Muscle layer of duodenum (tissue), 2 donors: Measurements from ENCODE around the gene EIF3I.

Experiments used
- H3K27ac ChIP-seq: one replicate; pipeline ENCODE4 v1.7.0; 2013; ENCODE audit warnings: mild to moderate bottlenecking, low read length
- H3K27me3 ChIP-seq: one replicate; pipeline ENCODE4 v1.7.0; 2013; ENCODE audit warnings: low read depth, mild to moderate bottlenecking, control low read depth, low read length
- H3K36me3 ChIP-seq, 2 donors: one replicate each; pipeline ENCODE4 v1.7.0; 2013; ENCODE audit warnings: low read length in 2 of 2, control low read depth in 1 of 2, mild to moderate bottlenecking in 1 of 2; ENCODE audit not compliant: insufficient read depth in 2 of 2, control insufficient read depth in 1 of 2
- H3K4me1 ChIP-seq, 2 donors: one replicate each; pipeline ENCODE4 v1.7.0; 2013; ENCODE audit warnings: low read length in 2 of 2, mild to moderate bottlenecking in 2 of 2, control low read depth in 1 of 2, moderate library complexity in 1 of 2; ENCODE audit not compliant: insufficient read depth in 2 of 2, control insufficient read depth in 1 of 2
- H3K4me3 ChIP-seq, 2 donors: one replicate each; pipeline ENCODE4 v1.7.0; 2013; ENCODE audit warnings: low read length in 2 of 2, low read depth in 1 of 2, mild to moderate bottlenecking in 1 of 2
- H3K9me3 ChIP-seq, 2 donors: one replicate each; pipeline ENCODE4 v1.7.0; 2013; ENCODE audit warnings: low read length in 2 of 2, control low read depth in 1 of 2, mild to moderate bottlenecking in 1 of 2; ENCODE audit not compliant: control insufficient read depth in 1 of 2
- donor health status: healthy.

Gene EIF3I

GRCh38 chr1:32221980-32222755 lies at the start of gene EIF3I, which contains the start of gene TMEM234:
Gene EIF3I (plus strand): TSS chr1:32222407. CDS start chr1:32222442, 35 bp downstream.
Gene TMEM234 (minus strand): TSS chr1:32222353. CDS start chr1:32222322, 31 bp downstream.
- Histone ChIP-seq H3K36me3 (peaks cover 18 to 28% of the 10 kb centered on the region in 2 donors), H3K4me1 (peaks cover 16 to 27% of the 10 kb centered on the region in 2 donors)

GRCh38 chr1:32172621-32173245 lies 49.5 kb upstream of the EIF3I start:
- no peaks in the 10 kb centered on the region for H3K9me3 ChIP-seq
- H3K27me3 ChIP-seq = no peaks in the 10 kb centered on the region
- peaks cover 50 to 58% of the 10 kb centered on the region in 2 donors for H3K36me3 ChIP-seq
- H3K4me3 ChIP-seq = no peak overlapping the region
- H3K4me1 ChIP-seq = no peaks in the 10 kb centered on the region
- H3K27ac ChIP-seq = no peak overlapping the region

More at GRCh38 chr1:32221980-32222755, at the start of gene EIF3I, which contains the start of gene TMEM234:
- Histone ChIP-seq H3K27me3 (no peaks in the 10 kb centered on the region), H3K4me3 (peak within 1 kb of the TSS; percentile 68 to 98), H3K9me3 (no peaks in the 10 kb centered on the region), H3K27ac (peak within 1 kb of the TSS; percentile 100)

GRCh38 chr1:32178380-32179192 lies 43.6 kb upstream of the EIF3I start:
- H3K27ac ChIP-seq = peak overlapping the region; percentile 93
- peaks cover 16 to 22% of the 10 kb centered on the region in 2 donors for H3K4me1 ChIP-seq
- peaks cover 8 to 19% of the 10 kb centered on the region in 2 donors for H3K36me3 ChIP-seq
- H3K9me3 ChIP-seq = no peaks in the 10 kb centered on the region
- peak overlapping the region; percentile 63 to 79 for H3K4me3 ChIP-seq
- H3K27me3 ChIP-seq = no peaks in the 10 kb centered on the region

GRCh38 chr1:32179193-32179442 lies 43.1 kb upstream of the EIF3I start:
- Histone ChIP-seq H3K4me1 (peaks cover 19 to 26% of the 10 kb centered on the region in 2 donors), H3K4me3 (peak overlapping the region; percentile 63 to 79), H3K9me3 (no peaks in the 10 kb centered on the region), H3K36me3 (peaks cover 10 to 17% of the 10 kb centered on the region in 2 donors), H3K27ac (peak overlapping the region; percentile 93), H3K27me3 (no peaks in the 10 kb centered on the region)

- no peaks in the 10 kb centered on the region for H3K27me3 ChIP-seq
- peak within 1 kb of the TSS; percentile 93 for H3K27ac ChIP-seq
- peak within 1 kb of the TSS; percentile 79 to 82 for H3K4me3 ChIP-seq
- H3K36me3 ChIP-seq = peaks cover 14 to 19% of the 10 kb centered on the region in 2 donors
- no peaks in the 10 kb centered on the region for H3K9me3 ChIP-seq
- peaks cover 20 to 31% of the 10 kb centered on the region in 2 donors for H3K4me1 ChIP-seq
Observed at GRCh38 chr1:32179443-32180185, 42.6 kb upstream of the EIF3I start, which contains the start of gene TXLNA. Gene TXLNA (plus strand): TSS chr1:32179675. CDS start chr1:32180346, 671 bp downstream.

GRCh38 chr1:32180186-32181060 lies 41.8 kb upstream of the EIF3I start:
- H3K4me3 ChIP-seq = peak overlapping the region; percentile 79 to 82
- H3K4me1 ChIP-seq = peaks cover 20 to 37% of the 10 kb centered on the region in 2 donors
- H3K27me3 ChIP-seq = no peaks in the 10 kb centered on the region
- H3K36me3 ChIP-seq = peaks cover 18 to 24% of the 10 kb centered on the region in 2 donors
- H3K27ac ChIP-seq = peak overlapping the region; percentile 93
- H3K9me3 ChIP-seq = no peaks in the 10 kb centered on the region

GRCh38 chr1:32181065-32181464 lies 41.1 kb upstream of the EIF3I start:
- no peaks in the 10 kb centered on the region for H3K9me3 ChIP-seq
- H3K27me3 ChIP-seq = no peaks in the 10 kb centered on the region
- peaks cover 21 to 24% of the 10 kb centered on the region in 2 donors for H3K36me3 ChIP-seq
- H3K4me3 ChIP-seq = peak overlapping the region; percentile 79 to 82
- peak overlapping the region; percentile 93 for H3K27ac ChIP-seq
- H3K4me1 ChIP-seq = peaks cover 20 to 37% of the 10 kb centered on the region in 2 donors

GRCh38 chr1:32181563-32181962 lies 40.6 kb upstream of the EIF3I start:
- peaks cover 20 to 37% of the 10 kb centered on the region in 2 donors for H3K4me1 ChIP-seq
- no peaks in the 10 kb centered on the region for H3K27me3 ChIP-seq
- peaks cover 23 to 24% of the 10 kb centered on the region in 2 donors for H3K36me3 ChIP-seq
- peak overlapping the region; percentile 79 to 82 for H3K4me3 ChIP-seq
- peak overlapping the region; percentile 93 for H3K27ac ChIP-seq
- no peaks in the 10 kb centered on the region for H3K9me3 ChIP-seq

GRCh38 chr1:32182060-32182459 lies 40.1 kb upstream of the EIF3I start:
- Histone ChIP-seq H3K36me3 (peaks cover 23 to 24% of the 10 kb centered on the region in 2 donors), H3K27ac (peak overlapping the region; percentile 93), H3K4me3 (peak overlapping the region in 1 of 2 donors; percentile 79), H3K27me3 (no peaks in the 10 kb centered on the region), H3K4me1 (peaks cover 20 to 37% of the 10 kb centered on the region in 2 donors), H3K9me3 (no peaks in the 10 kb centered on the region)

GRCh38 chr1:32184650-32185049 lies 37.6 kb upstream of the EIF3I start:
- Histone ChIP-seq H3K36me3 (peaks cover 44 to 50% of the 10 kb centered on the region in 2 donors), H3K9me3 (no peaks in the 10 kb centered on the region), H3K27ac (no peak overlapping the region), H3K4me1 (peaks cover 16 to 37% of the 10 kb centered on the region in 2 donors), H3K27me3 (no peaks in the 10 kb centered on the region), H3K4me3 (no peak overlapping the region)
